ENCODE results near the gene CETN2. TPM values are rescaled to one million over a fixed set of nuclear protein-coding genes. Genes with fewer than 3 reads are reported as not detected.
"Not testable (repeated sequence)": the region's sequence is repeated elsewhere in the genome, so short reads cannot be mapped to it uniquely, and the experiment has no call there.

Gene CETN2
- 9.1 and 9.5 TPM in 2 replicates for total RNA-seq

- intact Hi-C loops (cut with micrococcal nuclease) = loop anchor here (5.0 kb wide), 2 partner anchors 1433 to 1848 kb away; partner anchors contain the start of genes HMGB3 and VMA21
Observed at GRCh38 chrX:152830312-152831305, at the start of gene CETN2, which contains the start of gene NSDHL. Gene CETN2 (minus strand): TSS chrX:152830757. CDS start chrX:152830710, 47 bp downstream. Gene NSDHL (plus strand): TSS chrX:152831063. CDS start chrX:152846325, 15,262 bp downstream.

GRCh38 chrX:152878976-152879755 is 48.6 kb upstream of the CETN2 start:
- intact Hi-C loops (cut with micrococcal nuclease) = no loop called here

GRCh38 chrX:152876931-152877840 is 46.6 kb upstream of the CETN2 start:
- intact Hi-C loops (cut with micrococcal nuclease) = no loop called here

- intact Hi-C loops (cut with micrococcal nuclease) = no loop called here
Observed at GRCh38 chrX:152873361-152873760, 42.8 kb upstream of the CETN2 start.

- intact Hi-C loops (cut with micrococcal nuclease) = no loop called here
Observed at GRCh38 chrX:152872522-152872921, 42.0 kb upstream of the CETN2 start.

GRCh38 chrX:152871260-152871659 is 40.7 kb upstream of the CETN2 start:
- intact Hi-C loops (cut with micrococcal nuclease) = no loop called here

GRCh38 chrX:152869972-152870371 is 39.4 kb upstream of the CETN2 start:
- intact Hi-C loops (cut with micrococcal nuclease) = no loop called here

GRCh38 chrX:152866386-152866785 is 35.8 kb upstream of the CETN2 start:
- intact Hi-C loops (cut with micrococcal nuclease) = no loop called here

GRCh38 chrX:152865232-152865920 is 34.8 kb upstream of the CETN2 start:
- intact Hi-C loops (cut with micrococcal nuclease) = no loop called here

- intact Hi-C loops (cut with micrococcal nuclease) = no loop called here
Observed at GRCh38 chrX:152861826-152862225, 31.3 kb upstream of the CETN2 start.

GRCh38 chrX:152861116-152861515 is 30.6 kb upstream of the CETN2 start:
- intact Hi-C loops (cut with micrococcal nuclease) = no loop called here

- intact Hi-C loops (cut with micrococcal nuclease) = no loop called here
Observed at GRCh38 chrX:152853986-152854385, 23.4 kb upstream of the CETN2 start.

- intact Hi-C loops (cut with micrococcal nuclease) = no loop called here
Observed at GRCh38 chrX:152850465-152850864, 19.9 kb upstream of the CETN2 start.

GRCh38 chrX:152847281-152847680 is 16.7 kb upstream of the CETN2 start:
- intact Hi-C loops (cut with micrococcal nuclease) = no loop called here

- intact Hi-C loops (cut with micrococcal nuclease) = no loop called here
Observed at GRCh38 chrX:152845618-152846240, 15.2 kb upstream of the CETN2 start.

- intact Hi-C loops (cut with micrococcal nuclease) = no loop called here
Observed at GRCh38 chrX:152844256-152844655, 13.7 kb upstream of the CETN2 start.

GRCh38 chrX:152843852-152844251 is 13.3 kb upstream of the CETN2 start:
- intact Hi-C loops (cut with micrococcal nuclease) = no loop called here

- intact Hi-C loops (cut with micrococcal nuclease) = no loop called here
Observed at GRCh38 chrX:152842772-152843338, 12.3 kb upstream of the CETN2 start.

GRCh38 chrX:152835470-152835869 is 4.9 kb upstream of the CETN2 start:
- intact Hi-C loops (cut with micrococcal nuclease) = not testable (repeated sequence)
